Right lobe of liver (tissue), 6 donors: ENCODE data around the gene MARK4. TPM values are rescaled to one million over a fixed set of nuclear protein-coding genes. Genes with fewer than 3 reads are reported as not detected.

ENCODE experiments used
- ATAC-seq, 4 donors: fragments of 200-7000 bp; cut with Tn5 transposase; one replicate each; pipeline ENCODE4 v1.9.1; 2020; ENCODE audit warnings: mild to moderate bottlenecking in 4 of 4, moderate library complexity in 4 of 4
- DNase-seq, 3 donors: peaks; one replicate each; pipeline ENCODE4 v3.0.0-alpha.2; 2020
- H3K27ac ChIP-seq, 3 donors: fragments of 200-600 bp; one replicate each; pipeline ENCODE4 v1.8.0; 2022
- H3K27me3 ChIP-seq, 2 donors: fragments of 200-600 bp; one replicate each; pipeline ENCODE4 v1.8.0; 2022
- H3K36me3 ChIP-seq, 4 donors: fragments of 200-600 bp; sonication (generic) in 1 of 4; one replicate each; pipeline versions ENCODE4 v1.5.1 to v1.8.0; 2017 to 2022; ENCODE audit warnings: control low read depth in 1 of 4
- H3K4me1 ChIP-seq, 4 donors: fragments of 200-600 bp; sonication (generic) in 1 of 4; one replicate each; pipeline versions ENCODE4 v1.5.1 to v1.8.0; 2017 to 2022; ENCODE audit warnings: control low read depth in 1 of 4
- H3K4me3 ChIP-seq, 3 donors: fragments of 200-600 bp; one replicate each; pipeline ENCODE4 v1.8.0; 2022
- H3K9me3 ChIP-seq, 4 donors: fragments of 200-600 bp; sonication (generic) in 1 of 4; one replicate each; pipeline versions ENCODE4 v1.5.1 to v1.8.0; 2017 to 2022; ENCODE audit warnings: control low read depth in 1 of 4
- POLR2A ChIP-seq: fragments of 450-650 bp; IDR thresholded peaks from one replicate; pipeline ENCODE4 v1.6.1; 2017; ENCODE audit warnings: antibody characterized with exemption, mild to moderate bottlenecking
- WGBS: methylation state at CpG from one replicate; pipeline ENCODE4 v1.1.6; 2018; ENCODE audit warnings: low coverage, low lambda C conversion rate; ENCODE audit not compliant: insufficient coverage; ENCODE audit errors: missing lambda C conversion rate; 5-methylcytosine and 5-hydroxymethylcytosine counted together
- intact Hi-C, 2 donors: fragments of 100-400 bp; cut with DNase I; formaldehyde crosslinking; loops; one replicate each; pipeline versions ENCODE4 v1.11.2 to v1.14.1; 2022
- total RNA-seq, 6 experiments: library from RNA; depleted of rRNA in 2 of 6; stranded (reverse); fragments of >200 nt in 2 of 6; fragmentation: NEBNext Ultra II Directional in 3 of 6; extraction: Animal tissue kit (Norgen Biotek cat#: 25700) in 3 of 6; gene quantifications; one replicate each; pipeline versions ENCODE4 v1.1.0 to v1.2.4, GENCODE V29; 2016 to 2023
- TF ChIP-seq, protein P1 (sequence below), 4 donors: fragments of 200-600 bp in 3 of 4; fragments of 450-650 bp in 1 of 4; IDR thresholded peaks; one replicate each; pipeline versions ENCODE4 v1.5.1 to v1.8.0; 2016 to 2022; ENCODE audit warnings: antibody characterized with exemption in 4 of 4, mild to moderate bottlenecking in 2 of 4
- donor health status: DM: no; HTN: yes; CAD: no.
- donor health status: DM: no; HTN: no; CAD: no.
- donor health status: DM: no; HTN: no; CAD: no.
- donor health status: DM: no; HTN: yes; CAD: no.
- donor health status: DM: no; HTN: yes; CAD: no.

The MARK4 gene
- total RNA-seq, 6 experiments from 2014 or later, result 14.2 to 23.5 (median 17.5) TPM

DNA sequence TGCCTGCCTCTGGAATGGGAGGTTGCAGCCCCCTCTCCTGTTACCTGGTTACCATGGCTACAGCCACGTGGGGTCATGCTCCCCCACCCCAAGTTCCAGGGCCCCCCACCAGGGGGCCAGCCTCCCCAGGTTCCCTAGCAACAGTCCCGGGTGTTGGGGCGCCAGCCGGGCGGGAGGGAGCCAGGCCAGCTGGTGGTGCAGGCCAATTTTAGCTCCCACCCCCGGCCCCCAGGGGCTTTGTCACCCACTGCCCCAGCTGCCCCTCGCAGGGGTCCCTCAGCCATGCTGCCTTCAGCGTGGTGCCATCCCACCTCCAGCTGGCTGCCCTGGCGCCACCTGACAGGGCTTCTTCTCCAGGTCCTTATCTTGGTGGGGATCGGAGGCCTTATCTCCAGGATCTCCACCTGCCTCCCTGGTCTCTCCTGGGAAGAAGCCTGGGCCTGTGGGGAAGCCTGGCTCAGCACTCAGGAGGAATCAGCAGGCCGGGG lies 3.0 kb downstream of the MARK4 start:
- intact Hi-C loops, result no loop called here
- Histone ChIP-seq H3K4me3 (no peak overlapping the region), H3K27ac (no peak overlapping the region), H3K27me3 (no peaks in the 10 kb centered on the region), H3K4me1 (peaks cover 0 to 12% (median 0%) of the 10 kb centered on the region in 4 donors), H3K36me3 (no peaks in the 10 kb centered on the region), H3K9me3 (no peaks in the 10 kb centered on the region)
- TF ChIP-seq POLR2A, result no peak
- TF ChIP-seq, protein P1, sequence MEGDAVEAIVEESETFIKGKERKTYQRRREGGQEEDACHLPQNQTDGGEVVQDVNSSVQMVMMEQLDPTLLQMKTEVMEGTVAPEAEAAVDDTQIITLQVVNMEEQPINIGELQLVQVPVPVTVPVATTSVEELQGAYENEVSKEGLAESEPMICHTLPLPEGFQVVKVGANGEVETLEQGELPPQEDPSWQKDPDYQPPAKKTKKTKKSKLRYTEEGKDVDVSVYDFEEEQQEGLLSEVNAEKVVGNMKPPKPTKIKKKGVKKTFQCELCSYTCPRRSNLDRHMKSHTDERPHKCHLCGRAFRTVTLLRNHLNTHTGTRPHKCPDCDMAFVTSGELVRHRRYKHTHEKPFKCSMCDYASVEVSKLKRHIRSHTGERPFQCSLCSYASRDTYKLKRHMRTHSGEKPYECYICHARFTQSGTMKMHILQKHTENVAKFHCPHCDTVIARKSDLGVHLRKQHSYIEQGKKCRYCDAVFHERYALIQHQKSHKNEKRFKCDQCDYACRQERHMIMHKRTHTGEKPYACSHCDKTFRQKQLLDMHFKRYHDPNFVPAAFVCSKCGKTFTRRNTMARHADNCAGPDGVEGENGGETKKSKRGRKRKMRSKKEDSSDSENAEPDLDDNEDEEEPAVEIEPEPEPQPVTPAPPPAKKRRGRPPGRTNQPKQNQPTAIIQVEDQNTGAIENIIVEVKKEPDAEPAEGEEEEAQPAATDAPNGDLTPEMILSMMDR (IDR thresholded peaks at IDR 0.05), result no peak
- DNase-seq (no peak), ATAC-seq (no peak)
- WGBS, result 83% methylated on average over 6 of the region's 11 CpGs

GRCh38 chr19:45255611-45256157 lies 4.6 kb downstream of the MARK4 start:
- Histone ChIP-seq H3K36me3 (no peaks in the 10 kb centered on the region), H3K4me1 (peaks cover 0 to 12% (median 0%) of the 10 kb centered on the region in 4 donors), H3K4me3 (no peak overlapping the region), H3K27ac (no peak overlapping the region), H3K9me3 (no peaks in the 10 kb centered on the region), H3K27me3 (no peaks in the 10 kb centered on the region)
- no peak for TF ChIP-seq POLR2A
- TF ChIP-seq, protein P1 (IDR thresholded peaks at IDR 0.05), result no peak
- DNase-seq (no peak), ATAC-seq (peak in 3 of 4 donors; percentile 7 to 25 (median 11))
- 77% methylated on average over 6 of the region's 9 CpGs for WGBS
- intact Hi-C loops, result no loop called here

DNA sequence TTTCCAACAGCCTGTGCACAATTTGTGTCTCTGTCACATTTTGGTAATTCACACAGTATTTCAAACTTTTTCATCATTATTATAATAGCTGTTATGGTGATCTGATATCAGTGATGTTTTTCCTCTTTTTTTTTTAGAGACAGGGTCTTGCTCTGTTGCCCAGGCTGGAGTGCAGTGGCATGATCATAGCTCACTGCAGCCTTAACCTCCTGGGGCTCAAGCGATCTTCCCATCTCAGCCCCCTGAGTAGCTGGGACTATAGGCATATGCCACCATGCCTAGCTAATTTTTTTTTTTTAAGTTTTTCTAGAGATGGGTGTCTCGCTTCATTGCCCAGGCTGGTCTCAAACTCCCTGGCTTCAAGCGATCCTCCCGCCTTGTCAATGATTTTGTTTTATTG lies 5.8 kb downstream of the MARK4 start:
- Histone ChIP-seq H3K36me3 (no peaks in the 10 kb centered on the region), H3K4me3 (no peak overlapping the region), H3K4me1 (peaks cover 0 to 12% (median 0%) of the 10 kb centered on the region in 4 donors), H3K27me3 (no peaks in the 10 kb centered on the region), H3K9me3 (no peaks in the 10 kb centered on the region), H3K27ac (no peak overlapping the region)
- TF ChIP-seq, protein P1 (IDR thresholded peaks at IDR 0.05), result no peak
- TF ChIP-seq POLR2A, result no peak
- no peak for DNase-seq
- WGBS, result 94% methylated on average over 4 of the region's 4 CpGs
- intact Hi-C loops, result no loop called here
- ATAC-seq, result no peak

- intact Hi-C loops, result no loop called here
- no peaks in the 10 kb centered on the region for H3K27me3 ChIP-seq
- no peak overlapping the region for H3K27ac ChIP-seq
- no peaks in the 10 kb centered on the region for H3K36me3 ChIP-seq
- peaks cover 0 to 4% (median 0%) of the 10 kb centered on the region in 4 donors for H3K4me1 ChIP-seq
- TF ChIP-seq, protein P1 (IDR thresholded peaks at IDR 0.05), result no peak
- TF ChIP-seq POLR2A, result no peak
- DNase-seq, result no peak
- 100% methylated on average over 1 of the region's 19 CpGs for WGBS
- no peak overlapping the region for H3K4me3 ChIP-seq
- no peak for ATAC-seq
- no peaks in the 10 kb centered on the region for H3K9me3 ChIP-seq
Measured at GRCh38 chr19:45258862-45259261, 7.8 kb downstream of the MARK4 start.
